CD14-positive monocyte (primary cell): Measurements from ENCODE around the gene GARIN1A. TPM values are rescaled to one million over a fixed set of nuclear protein-coding genes. Genes with fewer than 3 reads are reported as not detected.
"Not testable (repeated sequence)": the region's sequence is repeated elsewhere in the genome, so short reads cannot be mapped to it uniquely, and the experiment has no call there.

ENCODE experiments used
- DNase-seq, 3 donors: peaks; one replicate each; pipeline ENCODE4 v3.0.0-alpha.2; 2011 to 2022
- H2AFZ ChIP-seq: 2 replicates; pipeline ENCODE4 v1.6.0; 2012; ENCODE audit warnings: mild to moderate bottlenecking, low read depth, low read length, inconsistent platforms; ENCODE audit not compliant: insufficient read depth, poor library complexity, severe bottlenecking
- H3K27ac ChIP-seq, 2 donors: 1 replicate in 1 of 2; 2 replicates in 1 of 2; pipeline ENCODE4 v1.5.1; 2012 to 2013; ENCODE audit warnings: low read length in 2 of 2, control low read depth in 1 of 2, inconsistent platforms in 1 of 2, low read depth in 1 of 2, mild to moderate bottlenecking in 1 of 2
- H3K27me3 ChIP-seq, 2 donors: one replicate each; pipeline versions ENCODE4 v1.6.0 to v1.6.1; 2011 to 2013; ENCODE audit warnings: low read length in 2 of 2; ENCODE audit not compliant: control insufficient read depth in 2 of 2, insufficient read depth in 2 of 2
- H3K36me3 ChIP-seq, 2 donors: replicated peaks in 1 of 2; 1 replicate in 1 of 2; 2 replicates in 1 of 2; pipeline versions ENCODE4 v1.5.1 to v1.6.1; 2012 to 2013; ENCODE audit warnings: low read length in 2 of 2, control low read depth in 1 of 2, inconsistent platforms in 1 of 2, mild to moderate bottlenecking in 1 of 2; ENCODE audit not compliant: insufficient read depth in 2 of 2, control insufficient read depth in 1 of 2
- H3K4me1 ChIP-seq, 2 donors: 1 replicate in 1 of 2; 2 replicates in 1 of 2; pipeline versions ENCODE4 v1.5.1 to v1.6.1; 2012 to 2013; ENCODE audit warnings: low read length in 2 of 2, control low read depth in 1 of 2, inconsistent platforms in 1 of 2, mild to moderate bottlenecking in 1 of 2, moderate library complexity in 1 of 2; ENCODE audit not compliant: insufficient read depth in 2 of 2, control insufficient read depth in 1 of 2
- H3K4me2 ChIP-seq: replicated peaks from 2 replicates; pipeline ENCODE3; 2012; ENCODE audit warnings: low read length, moderate library complexity, mild to moderate bottlenecking; ENCODE audit not compliant: poor library complexity, severe bottlenecking; ENCODE audit errors: extremely low read depth
- H3K4me3 ChIP-seq, 3 experiments: fragments of 200-600 bp in 1 of 3; sonication (generic) in 1 of 3; replicated peaks in 1 of 3; 1 replicate in 2 of 3; 2 replicates in 1 of 3; pipeline ENCODE4 v1.5.1; 2011 to 2013; ENCODE audit warnings: low read length in 3 of 3, mild to moderate bottlenecking in 3 of 3, control low read depth in 2 of 3, low read depth in 2 of 3, inconsistent platforms in 1 of 3, moderate library complexity in 1 of 3
- H3K79me2 ChIP-seq: 2 replicates; pipeline ENCODE4 v1.6.0; 2012; ENCODE audit warnings: mild to moderate bottlenecking, control low read depth, inconsistent platforms, low read length, moderate library complexity; ENCODE audit not compliant: insufficient read depth
- H3K9ac ChIP-seq: 2 replicates; pipeline ENCODE4 v1.6.0; 2017; ENCODE audit warnings: low read length, mild to moderate bottlenecking; ENCODE audit not compliant: insufficient read depth, poor library complexity, severe bottlenecking
- H3K9me3 ChIP-seq, 2 donors: replicated peaks in 1 of 2; 1 replicate in 1 of 2; 2 replicates in 1 of 2; pipeline versions ENCODE4 v1.5.1 to v1.6.1; 2012 to 2013; ENCODE audit warnings: low read length in 2 of 2, control low read depth in 1 of 2; ENCODE audit not compliant: control insufficient read depth in 1 of 2, insufficient read depth in 1 of 2
- H4K20me1 ChIP-seq: 2 replicates; pipeline ENCODE4 v1.6.0; 2012; ENCODE audit warnings: mild to moderate bottlenecking, low read length, control low read depth, moderate library complexity; ENCODE audit not compliant: insufficient read depth
- H3K27ac Mint-ChIP-seq, 7 donors: one replicate each; pipeline ENCODE4 v1.8.0; 2020; ENCODE audit warnings: mild to moderate bottlenecking in 7 of 7, mixed read lengths in 7 of 7, moderate library complexity in 6 of 7, inconsistent platforms in 2 of 7
- H3K27me3 Mint-ChIP-seq, 3 donors: one replicate each; pipeline ENCODE4 v1.8.0; 2021 to 2022; ENCODE audit warnings: low read depth in 3 of 3, mild to moderate bottlenecking in 3 of 3, mixed read lengths in 3 of 3, moderate library complexity in 3 of 3, inconsistent platforms in 1 of 3
- H3K36me3 Mint-ChIP-seq, 2 donors: one replicate each; pipeline ENCODE4 v1.8.0; 2020; ENCODE audit warnings: mixed read lengths in 2 of 2, inconsistent platforms in 1 of 2, mild to moderate bottlenecking in 1 of 2
- H3K4me1 Mint-ChIP-seq: one replicate; pipeline ENCODE4 v1.8.0; 2020; ENCODE audit warnings: mild to moderate bottlenecking, mixed read lengths
- H3K4me3 Mint-ChIP-seq, 2 donors: one replicate each; pipeline ENCODE4 v1.8.0; 2020; ENCODE audit warnings: mild to moderate bottlenecking in 2 of 2, mixed read lengths in 2 of 2, moderate library complexity in 1 of 2
- H3K9me3 Mint-ChIP-seq, 7 donors: one replicate each; pipeline ENCODE4 v1.8.0; 2020 to 2022; ENCODE audit warnings: mixed read lengths in 7 of 7, mild to moderate bottlenecking in 6 of 7, moderate library complexity in 6 of 7, inconsistent platforms in 2 of 7
- WGBS: methylation state at CpG from one replicate; pipeline ENCODE4 v1.1.5; 2013; ENCODE audit warnings: missing lambda C conversion rate; ENCODE audit not compliant: insufficient coverage; 5-methylcytosine and 5-hydroxymethylcytosine counted together
- intact Hi-C, 2 donors: fragments of 100-400 bp; cut with micrococcal nuclease; formaldehyde crosslinking; loops; one replicate each; pipeline versions ENCODE4 v1.15.0 to v1.15.1; 2023
- polyA plus RNA-seq, 3 donors: library from polyadenylated mRNA; depleted of rRNA in 1 of 3; unstranded in 2 of 3; stranded (reverse) in 1 of 3; fragments of 300-500 nt in 2 of 3; fragments of >200 nt in 1 of 3; fragmentation: Illumina TruSeq in 2 of 3; gene quantifications; 1 replicate in 2 of 3; 2 replicates in 1 of 3; pipeline ENCODE4 v1.2.3, GENCODE V29; 2012 to 2021

GARIN1A gene
- polyA plus RNA-seq, 3 donors, result 0.02 to 1.8 TPM; not detected in 1

GRCh38 chr7:128645844-128646243 lies 26.2 kb upstream of the GARIN1A start:
- H3K4me1 ChIP-seq, H3K9ac ChIP-seq, DNase-seq, H3K9me3 ChIP-seq, H3K4me3 ChIP-seq, intact Hi-C loops, H3K4me3 Mint-ChIP-seq, H3K79me2 ChIP-seq, H3K27me3 ChIP-seq, H3K27me3 Mint-ChIP-seq, H3K27ac Mint-ChIP-seq, H3K27ac ChIP-seq, H2AFZ ChIP-seq, H4K20me1 ChIP-seq, H3K4me1 Mint-ChIP-seq, H3K9me3 Mint-ChIP-seq, H3K4me2 ChIP-seq: not testable (repeated sequence)
- H3K36me3 ChIP-seq, result peaks cover 30 to 53% of the 10 kb centered on the region in 2 donors
- H3K36me3 Mint-ChIP-seq, result peaks cover 46 to 66% of the 10 kb centered on the region in 2 donors
- WGBS, result 100% methylated on average over 2 of the region's 4 CpGs

- H3K4me3 Mint-ChIP-seq, H4K20me1 ChIP-seq: not testable (repeated sequence)
- WGBS, result 100% methylated on average over 1 of the region's 6 CpGs
Observed at GRCh38 chr7:128646877-128647276, 25.2 kb upstream of the GARIN1A start.

GRCh38 chr7:128651096-128651495 lies 21.0 kb upstream of the GARIN1A start:
- H2AFZ ChIP-seq, H3K4me2 ChIP-seq, H3K9me3 ChIP-seq, intact Hi-C loops, H3K27me3 Mint-ChIP-seq, H3K4me1 Mint-ChIP-seq, H3K9me3 Mint-ChIP-seq, H3K4me3 ChIP-seq, H3K27me3 ChIP-seq, H3K9ac ChIP-seq, H4K20me1 ChIP-seq, DNase-seq, H3K79me2 ChIP-seq, H3K27ac ChIP-seq, H3K4me3 Mint-ChIP-seq, H3K4me1 ChIP-seq: not testable (repeated sequence)
- peaks cover 32 to 63% of the 10 kb centered on the region in 2 donors for H3K36me3 Mint-ChIP-seq
- WGBS, result no CpG with 5 or more reads among the region's 6 CpGs
- peaks cover 21 to 23% of the 10 kb centered on the region in 2 donors for H3K36me3 ChIP-seq
- H3K27ac Mint-ChIP-seq, result peak overlapping the region in 1 of 7 donors; percentile 69

More at GRCh38 chr7:128646877-128647276, 25.2 kb upstream of the GARIN1A start:
- intact Hi-C loops, H3K4me1 ChIP-seq, H3K9ac ChIP-seq, H3K9me3 ChIP-seq, DNase-seq, H3K27me3 ChIP-seq, H3K4me2 ChIP-seq, H3K9me3 Mint-ChIP-seq, H3K79me2 ChIP-seq, H3K27ac Mint-ChIP-seq, H2AFZ ChIP-seq, H3K4me1 Mint-ChIP-seq, H3K27me3 Mint-ChIP-seq, H3K4me3 ChIP-seq, H3K27ac ChIP-seq: not testable (repeated sequence)
- H3K36me3 Mint-ChIP-seq, result peaks cover 45 to 70% of the 10 kb centered on the region in 2 donors
- peaks cover 31 to 50% of the 10 kb centered on the region in 2 donors for H3K36me3 ChIP-seq

GRCh38 chr7:128652606-128653005 lies 19.5 kb upstream of the GARIN1A start:
- H2AFZ ChIP-seq, H3K4me3 ChIP-seq, DNase-seq, H3K27me3 Mint-ChIP-seq, H3K9me3 ChIP-seq, H3K9me3 Mint-ChIP-seq, H3K27ac Mint-ChIP-seq, H3K27ac ChIP-seq, intact Hi-C loops, H3K4me3 Mint-ChIP-seq, H3K4me2 ChIP-seq, H3K4me1 ChIP-seq, H3K27me3 ChIP-seq, H4K20me1 ChIP-seq, H3K4me1 Mint-ChIP-seq, H3K79me2 ChIP-seq, H3K9ac ChIP-seq: not testable (repeated sequence)
- peaks cover 30 to 55% of the 10 kb centered on the region in 2 donors for H3K36me3 Mint-ChIP-seq
- peaks cover 13 to 21% of the 10 kb centered on the region in 2 donors for H3K36me3 ChIP-seq
- 96% methylated on average over 10 of the region's 24 CpGs for WGBS
